Endodermal cell (in vitro differentiated cells): ENCODE data around the gene PARS2. TPM values are rescaled to one million over a fixed set of nuclear protein-coding genes. Genes with fewer than 3 reads are reported as not detected.

Experiments used
- DNase-seq: peaks from one replicate; pipeline ENCODE4 v3.0.0-alpha.2; 2017
- H3K27ac ChIP-seq: 2 replicates; pipeline ENCODE4 v1.5.1; 2013; ENCODE audit warnings: mild to moderate bottlenecking, low read depth, low read length, moderate library complexity
- H3K27me3 ChIP-seq: 2 replicates; pipeline ENCODE4 v1.6.1; 2013; ENCODE audit warnings: mild to moderate bottlenecking, low read length, moderate library complexity; ENCODE audit not compliant: insufficient read depth, control insufficient read depth, poor library complexity, severe bottlenecking
- H3K36me3 ChIP-seq: 2 replicates; pipeline ENCODE4 v1.7.0; 2013; ENCODE audit warnings: mild to moderate bottlenecking, low read length, moderate library complexity; ENCODE audit not compliant: control insufficient read depth, insufficient read depth
- H3K4me1 ChIP-seq: one replicate; pipeline ENCODE4 v1.7.0; 2013; ENCODE audit warnings: low read length; ENCODE audit not compliant: control insufficient read depth, insufficient read depth
- H3K4me3 ChIP-seq: 2 replicates; pipeline ENCODE4 v1.5.1; 2013; ENCODE audit warnings: mild to moderate bottlenecking, low read length, moderate library complexity
- H3K9ac ChIP-seq: 2 replicates; pipeline ENCODE4 v1.6.1; 2013; ENCODE audit warnings: mild to moderate bottlenecking, low read length, moderate library complexity; ENCODE audit not compliant: poor library complexity, severe bottlenecking; ENCODE audit errors: extremely low read depth
- H3K9me3 ChIP-seq: 2 replicates; pipeline ENCODE4 v1.6.1; 2013; ENCODE audit warnings: mild to moderate bottlenecking, low read length, moderate library complexity; ENCODE audit not compliant: control insufficient read depth
- H3K27ac Mint-ChIP-seq: 2 replicates; pipeline ENCODE4 v1.8.0; 2020; ENCODE audit warnings: mixed read lengths
- H3K27me3 Mint-ChIP-seq: 2 replicates; pipeline ENCODE4 v1.8.0; 2021; ENCODE audit warnings: mild to moderate bottlenecking, mixed read lengths; ENCODE audit not compliant: insufficient read depth
- H3K36me3 Mint-ChIP-seq: 2 replicates; pipeline ENCODE4 v1.8.0; 2020; ENCODE audit warnings: low read depth, mixed read lengths
- H3K4me1 Mint-ChIP-seq: 2 replicates; pipeline ENCODE4 v1.8.0; 2020; ENCODE audit warnings: mixed read lengths
- H3K4me3 Mint-ChIP-seq: 2 replicates; pipeline ENCODE4 v1.8.0; 2020; ENCODE audit warnings: mild to moderate bottlenecking, moderate library complexity, mixed read lengths
- H3K9me3 Mint-ChIP-seq: 2 replicates; pipeline ENCODE4 v1.8.0; 2020; ENCODE audit warnings: mild to moderate bottlenecking, mixed read lengths
- WGBS, 2 experiments: methylation state at CpG; one replicate each; pipeline versions ENCODE4 v1.1.5 to v1.1.7; 2013; ENCODE audit warnings: missing lambda C conversion rate in 2 of 2, mixed read lengths in 1 of 2; ENCODE audit not compliant: insufficient coverage in 1 of 2, insufficient read length in 1 of 2; 5-methylcytosine and 5-hydroxymethylcytosine counted together
- total RNA-seq, 2 donors: library from RNA; stranded (reverse); fragmentation: NEBNext Ultra II Directional in 1 of 2; extraction: Animal tissue kit (Norgen Biotek cat#: 25700) in 1 of 2; gene quantifications; 2 replicates in 1 of 2; 3 replicates in 1 of 2; pipeline ENCODE4 v1.2.1, GENCODE V29; 2021
- TF ChIP-seq, protein P1 (sequence below): fragments of 200-600 bp; sonication (generic); conservative IDR thresholded peaks from 2 replicates; pipeline ENCODE4 v1.5.0; 2021; ENCODE audit warnings: antibody characterized with exemption, mild to moderate bottlenecking

Gene PARS2
- total RNA-seq, 2 donors from 2014 or later = 8.9 to 9.1 TPM

DNA sequence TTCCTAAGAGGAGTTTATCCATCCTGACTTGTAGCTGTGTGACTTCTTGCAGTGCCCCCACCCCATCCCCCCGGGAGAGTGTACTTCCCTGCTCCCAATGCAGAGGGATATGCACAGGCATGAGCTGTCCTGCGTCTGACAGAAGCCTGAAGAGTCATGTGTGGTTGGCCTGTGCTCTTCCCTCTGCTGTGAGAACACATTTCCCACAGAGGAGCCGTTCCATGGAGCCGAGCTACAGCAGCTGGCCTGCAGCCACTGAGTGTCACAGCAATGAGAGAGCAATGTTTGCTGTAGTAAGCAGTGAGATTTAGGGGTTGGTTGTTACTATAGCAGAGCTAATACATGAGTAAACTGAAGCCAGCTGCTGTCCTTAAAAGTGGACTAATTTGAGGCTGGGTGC, 22.0 kb downstream of the PARS2 start:
- peaks cover under 1% of the 10 kb centered on the region for H3K27me3 Mint-ChIP-seq
- H3K27me3 ChIP-seq = no peaks in the 10 kb centered on the region
- H3K9me3 ChIP-seq = no peaks in the 10 kb centered on the region
- no peaks in the 10 kb centered on the region for H3K9me3 Mint-ChIP-seq
- no peak overlapping the region for H3K4me3 ChIP-seq
- peaks cover 45% of the 10 kb centered on the region for H3K36me3 Mint-ChIP-seq
- H3K9ac ChIP-seq = no peak overlapping the region
- no peak overlapping the region for H3K4me3 Mint-ChIP-seq
- no peak overlapping the region for H3K27ac ChIP-seq
- WGBS, 2 experiments = 80 to 93% methylated on average over 2 to 4 of the region's 4 CpGs
- no peak overlapping the region for H3K27ac Mint-ChIP-seq
- DNase-seq = no peak
- H3K4me1 ChIP-seq = no peaks in the 10 kb centered on the region
- no peaks in the 10 kb centered on the region for H3K4me1 Mint-ChIP-seq
- TF ChIP-seq, protein P1, sequence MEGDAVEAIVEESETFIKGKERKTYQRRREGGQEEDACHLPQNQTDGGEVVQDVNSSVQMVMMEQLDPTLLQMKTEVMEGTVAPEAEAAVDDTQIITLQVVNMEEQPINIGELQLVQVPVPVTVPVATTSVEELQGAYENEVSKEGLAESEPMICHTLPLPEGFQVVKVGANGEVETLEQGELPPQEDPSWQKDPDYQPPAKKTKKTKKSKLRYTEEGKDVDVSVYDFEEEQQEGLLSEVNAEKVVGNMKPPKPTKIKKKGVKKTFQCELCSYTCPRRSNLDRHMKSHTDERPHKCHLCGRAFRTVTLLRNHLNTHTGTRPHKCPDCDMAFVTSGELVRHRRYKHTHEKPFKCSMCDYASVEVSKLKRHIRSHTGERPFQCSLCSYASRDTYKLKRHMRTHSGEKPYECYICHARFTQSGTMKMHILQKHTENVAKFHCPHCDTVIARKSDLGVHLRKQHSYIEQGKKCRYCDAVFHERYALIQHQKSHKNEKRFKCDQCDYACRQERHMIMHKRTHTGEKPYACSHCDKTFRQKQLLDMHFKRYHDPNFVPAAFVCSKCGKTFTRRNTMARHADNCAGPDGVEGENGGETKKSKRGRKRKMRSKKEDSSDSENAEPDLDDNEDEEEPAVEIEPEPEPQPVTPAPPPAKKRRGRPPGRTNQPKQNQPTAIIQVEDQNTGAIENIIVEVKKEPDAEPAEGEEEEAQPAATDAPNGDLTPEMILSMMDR = no peak
- peaks cover 40% of the 10 kb centered on the region for H3K36me3 ChIP-seq

DNA sequence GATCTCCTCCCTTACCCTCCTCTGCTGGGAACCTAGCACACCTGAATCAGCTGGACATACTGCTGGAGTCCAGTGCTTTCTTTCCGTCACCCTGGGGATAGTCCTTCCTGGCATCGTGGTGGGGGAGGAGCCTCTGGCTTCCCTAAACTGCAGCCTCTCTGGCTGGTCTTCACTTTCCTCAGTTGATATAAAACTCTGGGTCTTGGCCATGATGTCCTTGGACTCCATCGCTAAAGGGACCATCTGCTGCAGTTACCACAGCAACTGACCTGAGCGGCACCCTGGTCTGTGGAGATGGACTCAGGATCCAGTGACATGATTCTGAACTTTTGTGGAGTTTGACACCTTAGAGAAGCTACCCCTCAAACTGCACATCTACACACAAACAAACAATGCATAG, 22.8 kb downstream of the PARS2 start:
- Mint-ChIP-seq H3K27me3 (no peaks in the 10 kb centered on the region), H3K4me1 (no peaks in the 10 kb centered on the region), H3K4me3 (no peak overlapping the region), H3K36me3 (peaks cover 53% of the 10 kb centered on the region), H3K27ac (no peak overlapping the region), H3K9me3 (no peaks in the 10 kb centered on the region)
- no peaks in the 10 kb centered on the region for H3K9me3 ChIP-seq
- no peaks in the 10 kb centered on the region for H3K27me3 ChIP-seq
- no peak for DNase-seq
- H3K9ac ChIP-seq = no peak overlapping the region
- WGBS, 2 experiments = 95 to 100% methylated on average over 1 to 4 of the region's 4 CpGs
- no peaks in the 10 kb centered on the region for H3K4me1 ChIP-seq
- no peak overlapping the region for H3K27ac ChIP-seq
- no peak overlapping the region for H3K4me3 ChIP-seq
- TF ChIP-seq, protein P1 = no peak
- H3K36me3 ChIP-seq = peaks cover 44% of the 10 kb centered on the region

DNA sequence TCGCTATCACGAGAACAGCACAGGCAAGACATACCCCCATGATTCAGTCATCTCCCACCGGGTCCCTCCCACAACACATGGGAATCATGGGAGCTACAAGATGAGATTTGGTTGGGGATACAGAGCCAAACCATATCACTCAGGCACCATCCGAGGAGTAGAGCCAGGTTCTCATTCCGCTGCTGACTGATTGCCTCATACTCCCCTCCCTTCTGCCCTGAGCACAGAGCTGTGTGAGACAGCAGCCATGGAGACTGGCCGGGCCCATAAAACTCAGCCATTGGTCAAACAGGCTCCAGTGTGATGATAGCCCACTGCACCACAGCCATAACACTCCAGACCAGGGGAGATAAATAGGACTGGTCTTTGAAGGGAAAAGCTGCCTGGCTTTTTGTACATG, 26.1 kb downstream of the PARS2 start:
- no peaks in the 10 kb centered on the region for H3K4me1 Mint-ChIP-seq
- H3K36me3 Mint-ChIP-seq = peaks cover 64% of the 10 kb centered on the region
- 95 to 100% methylated on average over 3 to 6 of the region's 6 CpGs for WGBS, 2 experiments

More for the DNA sequence above, 26.1 kb downstream of the PARS2 start:
- H3K27ac Mint-ChIP-seq = no peak overlapping the region
- H3K9me3 ChIP-seq = no peaks in the 10 kb centered on the region
- TF ChIP-seq, protein P1 = no peak
- no peaks in the 10 kb centered on the region for H3K27me3 Mint-ChIP-seq
- H3K9ac ChIP-seq = no peak overlapping the region
- H3K4me3 ChIP-seq = no peak overlapping the region
- H3K4me3 Mint-ChIP-seq = no peak overlapping the region
- H3K27ac ChIP-seq = no peak overlapping the region
- H3K36me3 ChIP-seq = peaks cover 68% of the 10 kb centered on the region
- no peaks in the 10 kb centered on the region for H3K9me3 Mint-ChIP-seq
- no peaks in the 10 kb centered on the region for H3K27me3 ChIP-seq
- DNase-seq = no peak
- no peaks in the 10 kb centered on the region for H3K4me1 ChIP-seq
